ENCODE results near the gene SPINK2. TPM values are rescaled to one million over a fixed set of nuclear protein-coding genes. Genes with fewer than 3 reads are reported as not detected.

The SPINK2 gene
- polyA plus RNA-seq, 3 donors, result 0.49 TPM; not detected in 2

Other genes with a start within 250 kb of the SPINK2 start
- 10 to 100 TPM; 12.0 to 17.5 (median 14.9) TPM for gene HOPX, start 140.4 kb downstream of the SPINK2 start, polyA plus RNA-seq (ENCODE audit: insufficient read length in 3 of 3)
- 10 to 100 TPM; 54.1 to 58.3 (median 55.1) TPM for gene REST, start 86.2 kb upstream of the SPINK2 start, polyA plus RNA-seq (ENCODE audit: insufficient read length in 3 of 3)
- 10 to 100 TPM; 20.7 to 22.7 (median 21.1) TPM for gene NOA1, start 155.9 kb upstream of the SPINK2 start, polyA plus RNA-seq (ENCODE audit: insufficient read length in 3 of 3)
- 100 to 1,000 TPM; 119 to 126 (median 119) TPM for gene POLR2B, start 157.2 kb upstream of the SPINK2 start, polyA plus RNA-seq (ENCODE audit: insufficient read length in 3 of 3)